ENCODE results near the gene TMEM253.

TMEM253 gene

GRCh38 chr14:21100931-21101330, at the start of gene TMEM253:
TMEM253 (plus strand) TSS chr14:21101066; CDS start chr14:21101344, 278 bp downstream.
- POLR2A ChIA-PET: interaction anchor here (0.9 to 6.3 kb wide), 4 partner anchors 8 to 130 kb away, joined by 3 to 72 read pairs (median 3); partner anchors contain the start of gene ARHGEF40
- no peak for TF ChIP-seq NFRKB (IDR thresholded peaks at IDR 0.05)
- no peak for TF ChIP-seq PKNOX1 (IDR thresholded peaks at IDR 0.05)
- DNase-seq (ENCODE audit: extremely low spot score): no peak
- CTCF ChIA-PET: interaction anchor here (0.9 to 1.8 kb wide), 4 partner anchors 8 to 32 kb away, joined by 5 to 12 read pairs (median 8); no protein-coding TSS in a partner anchor

- CTCF ChIA-PET: interaction anchor here (1.1 kb wide), 2 partner anchors 39 to 83 kb away, joined by 3 read pairs; no protein-coding TSS in a partner anchor
- POLR2A ChIA-PET: interaction anchor here (1.0 kb wide), 1 partner anchor 22 kb away, joined by 5 read pairs; no protein-coding TSS in a partner anchor
- no peak for DNase-seq (ENCODE audit: extremely low spot score)
- TF ChIP-seq FOXM1 (IDR thresholded peaks at IDR 0.05; ENCODE audit: borderline replicate concordance) (no peak), FOXA1 (IDR thresholded peaks at IDR 0.05) (no peak), SP1 (IDR thresholded peaks at IDR 0.05) (no peak), ARNT (IDR thresholded peaks at IDR 0.05) (no peak), SUZ12 (IDR thresholded peaks at IDR 0.05) (no peak), HDGF (IDR thresholded peaks at IDR 0.05; ENCODE audit: borderline replicate concordance) (no peak), CTBP1 (IDR thresholded peaks at IDR 0.05; ENCODE audit: borderline replicate concordance) (no peak), PKNOX1 (IDR thresholded peaks at IDR 0.05) (no peak), BHLHE40 (IDR thresholded peaks at IDR 0.05; ENCODE audit: borderline replicate concordance) (no peak), TARDBP (IDR thresholded peaks at IDR 0.05) (no peak), L3MBTL2 (conservative IDR thresholded peaks at IDR 0.05) (no peak), ELF4 (IDR thresholded peaks at IDR 0.05) (no peak), FOXK2 (IDR thresholded peaks at IDR 0.05) (no peak), LEF1 (IDR thresholded peaks at IDR 0.05; ENCODE audit: borderline replicate concordance) (no peak)
Measured at GRCh38 chr14:21053184-21054122, 47.4 kb upstream of the TMEM253 start.

- ChIA-PET CTCF (interaction anchor here (0.6 to 1.1 kb wide), 2 partner anchors 40 to 792 kb away, joined by 3 read pairs; no protein-coding TSS in a partner anchor), POLR2A (interaction anchor here (1.0 kb wide), 1 partner anchor 23 kb away, joined by 5 read pairs; no protein-coding TSS in a partner anchor)
- TF ChIP-seq ZNF384 (IDR thresholded peaks at IDR 0.05): no peak
- TF ChIP-seq CTBP1 (IDR thresholded peaks at IDR 0.05; ENCODE audit: borderline replicate concordance): no peak
- no peak for TF ChIP-seq ELF4 (IDR thresholded peaks at IDR 0.05)
- TF ChIP-seq FOXK2 (IDR thresholded peaks at IDR 0.05): no peak
- TF ChIP-seq SUZ12 (IDR thresholded peaks at IDR 0.05): no peak
- no peak for TF ChIP-seq SP1 (IDR thresholded peaks at IDR 0.05)
- no peak for TF ChIP-seq L3MBTL2 (conservative IDR thresholded peaks at IDR 0.05)
- TF ChIP-seq ARNT (IDR thresholded peaks at IDR 0.05): no peak
- TF ChIP-seq LEF1 (IDR thresholded peaks at IDR 0.05; ENCODE audit: borderline replicate concordance): no peak
- TF ChIP-seq NFRKB (IDR thresholded peaks at IDR 0.05): no peak
- TF ChIP-seq HDGF (IDR thresholded peaks at IDR 0.05; ENCODE audit: borderline replicate concordance): no peak
- no peak for TF ChIP-seq PKNOX1 (IDR thresholded peaks at IDR 0.05)
- TF ChIP-seq FOXA1 (IDR thresholded peaks at IDR 0.05): no peak
- no peak for TF ChIP-seq TARDBP (IDR thresholded peaks at IDR 0.05)
- no peak for TF ChIP-seq FOXM1 (IDR thresholded peaks at IDR 0.05; ENCODE audit: borderline replicate concordance)
- DNase-seq (ENCODE audit: extremely low spot score): no peak
Measured at GRCh38 chr14:21054123-21054767, 46.6 kb upstream of the TMEM253 start.

- DNase-seq (ENCODE audit: extremely low spot score): no peak
- TF ChIP-seq TARDBP (IDR thresholded peaks at IDR 0.05) (no peak), ZNF384 (IDR thresholded peaks at IDR 0.05) (no peak), L3MBTL2 (conservative IDR thresholded peaks at IDR 0.05) (no peak), SP1 (IDR thresholded peaks at IDR 0.05) (no peak), FOXM1 (IDR thresholded peaks at IDR 0.05; ENCODE audit: borderline replicate concordance) (no peak), FOXA1 (IDR thresholded peaks at IDR 0.05) (no peak)
- ChIA-PET CTCF (interaction anchor here (0.6 kb wide), 1 partner anchor 792 kb away, joined by 3 read pairs; no protein-coding TSS in a partner anchor), POLR2A (no interaction called here)
Measured at GRCh38 chr14:21054768-21055145, 46.1 kb upstream of the TMEM253 start.

GRCh38 chr14:21055432-21056117, 45.3 kb upstream of the TMEM253 start:
- DNase-seq (ENCODE audit: extremely low spot score): no peak
- TF ChIP-seq CTBP1 (IDR thresholded peaks at IDR 0.05; ENCODE audit: borderline replicate concordance): no peak
- CTCF ChIA-PET: interaction anchor here (1.5 kb wide), 1 partner anchor 41 kb away, joined by 5 read pairs; no protein-coding TSS in a partner anchor
- POLR2A ChIA-PET: no interaction called here

Data from HEK293T (cell line).